WERI-Rb-1 (cell line): Measurements from ENCODE around the gene ADIPOR2.

Experiments used
- DNase-seq: peaks from one replicate; pipeline ENCODE4 v3.0.0-alpha.2; 2020
- H3K27ac ChIP-seq: fragments of 250-450 bp; sonication (Bioruptor Pico); 2 replicates; pipeline ENCODE4 v1.5.1; 2020; ENCODE audit warnings: mild to moderate bottlenecking, moderate library complexity
- H3K27me3 ChIP-seq: fragments of 250-450 bp; sonication (Bioruptor Pico); 2 replicates; pipeline ENCODE4 v1.5.1; 2021; ENCODE audit warnings: mild to moderate bottlenecking, low read depth, moderate library complexity; ENCODE audit not compliant: insufficient read depth, severe bottlenecking
- H3K36me3 ChIP-seq: fragments of 250-450 bp; sonication (Bioruptor Pico); 2 replicates; pipeline ENCODE4 v1.5.1; 2020; ENCODE audit warnings: mild to moderate bottlenecking, moderate library complexity
- H3K4me3 ChIP-seq: 2 replicates; pipeline ENCODE4 v1.5.1; 2011; ENCODE audit warnings: low read depth, mild to moderate bottlenecking, control low read depth, low read length
- H3K9me3 ChIP-seq: fragments of 250-450 bp; sonication (Bioruptor Pico); 2 replicates; pipeline ENCODE4 v1.5.1; 2021; ENCODE audit warnings: mild to moderate bottlenecking, moderate library complexity; ENCODE audit not compliant: severe bottlenecking
- TF ChIP-seq, protein P1 (sequence below): IDR thresholded peaks from 2 replicates; pipeline ENCODE4 v1.5.1; 2011; ENCODE audit warnings: low read depth, mild to moderate bottlenecking, control low read depth, inconsistent platforms, low read length

The ADIPOR2 gene

DNA sequence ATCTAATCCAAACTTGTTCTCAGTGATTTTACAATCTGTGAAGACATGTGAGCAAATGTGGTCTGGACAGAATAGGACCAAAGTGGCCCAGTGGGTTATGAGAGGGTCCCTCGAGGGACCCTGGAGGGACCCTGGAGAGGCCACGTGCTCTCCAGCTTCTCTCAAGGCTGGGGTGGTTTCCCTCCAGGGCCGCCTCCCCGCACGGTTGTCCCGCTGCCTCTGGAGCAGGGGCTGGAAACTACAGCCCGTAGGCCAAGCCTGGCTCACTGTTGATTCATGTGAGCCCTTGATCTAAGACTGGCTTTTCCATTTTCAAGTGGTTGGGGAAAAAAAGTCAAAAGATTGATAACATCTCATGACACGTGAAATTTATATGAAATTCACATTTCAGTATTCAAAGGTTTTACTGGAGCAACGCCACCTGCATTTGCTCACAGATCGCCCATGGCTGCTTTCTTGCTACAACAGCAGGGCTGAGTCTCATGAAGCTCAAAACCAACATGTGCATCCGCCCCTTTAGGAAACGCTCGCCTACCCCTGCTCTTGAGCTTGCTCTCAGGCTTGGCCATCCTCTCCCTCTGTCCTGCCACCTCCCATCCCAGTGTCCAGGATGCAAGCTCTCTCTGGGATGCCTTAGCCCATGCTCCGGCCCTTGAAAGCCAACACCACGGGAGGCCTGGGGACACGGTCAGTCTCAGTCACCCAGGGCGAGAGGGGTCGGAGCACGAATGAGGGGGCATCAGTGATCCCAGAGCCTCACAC, 117.3 kb downstream of the ADIPOR2 start:
- no peak overlapping the region for H3K27ac ChIP-seq
- no peaks in the 10 kb centered on the region for H3K27me3 ChIP-seq
- TF ChIP-seq, protein P1, sequence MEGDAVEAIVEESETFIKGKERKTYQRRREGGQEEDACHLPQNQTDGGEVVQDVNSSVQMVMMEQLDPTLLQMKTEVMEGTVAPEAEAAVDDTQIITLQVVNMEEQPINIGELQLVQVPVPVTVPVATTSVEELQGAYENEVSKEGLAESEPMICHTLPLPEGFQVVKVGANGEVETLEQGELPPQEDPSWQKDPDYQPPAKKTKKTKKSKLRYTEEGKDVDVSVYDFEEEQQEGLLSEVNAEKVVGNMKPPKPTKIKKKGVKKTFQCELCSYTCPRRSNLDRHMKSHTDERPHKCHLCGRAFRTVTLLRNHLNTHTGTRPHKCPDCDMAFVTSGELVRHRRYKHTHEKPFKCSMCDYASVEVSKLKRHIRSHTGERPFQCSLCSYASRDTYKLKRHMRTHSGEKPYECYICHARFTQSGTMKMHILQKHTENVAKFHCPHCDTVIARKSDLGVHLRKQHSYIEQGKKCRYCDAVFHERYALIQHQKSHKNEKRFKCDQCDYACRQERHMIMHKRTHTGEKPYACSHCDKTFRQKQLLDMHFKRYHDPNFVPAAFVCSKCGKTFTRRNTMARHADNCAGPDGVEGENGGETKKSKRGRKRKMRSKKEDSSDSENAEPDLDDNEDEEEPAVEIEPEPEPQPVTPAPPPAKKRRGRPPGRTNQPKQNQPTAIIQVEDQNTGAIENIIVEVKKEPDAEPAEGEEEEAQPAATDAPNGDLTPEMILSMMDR = no peak
- DNase-seq = no peak
- no peaks in the 10 kb centered on the region for H3K36me3 ChIP-seq
- no peaks in the 10 kb centered on the region for H3K9me3 ChIP-seq
- no peak overlapping the region for H3K4me3 ChIP-seq

DNA sequence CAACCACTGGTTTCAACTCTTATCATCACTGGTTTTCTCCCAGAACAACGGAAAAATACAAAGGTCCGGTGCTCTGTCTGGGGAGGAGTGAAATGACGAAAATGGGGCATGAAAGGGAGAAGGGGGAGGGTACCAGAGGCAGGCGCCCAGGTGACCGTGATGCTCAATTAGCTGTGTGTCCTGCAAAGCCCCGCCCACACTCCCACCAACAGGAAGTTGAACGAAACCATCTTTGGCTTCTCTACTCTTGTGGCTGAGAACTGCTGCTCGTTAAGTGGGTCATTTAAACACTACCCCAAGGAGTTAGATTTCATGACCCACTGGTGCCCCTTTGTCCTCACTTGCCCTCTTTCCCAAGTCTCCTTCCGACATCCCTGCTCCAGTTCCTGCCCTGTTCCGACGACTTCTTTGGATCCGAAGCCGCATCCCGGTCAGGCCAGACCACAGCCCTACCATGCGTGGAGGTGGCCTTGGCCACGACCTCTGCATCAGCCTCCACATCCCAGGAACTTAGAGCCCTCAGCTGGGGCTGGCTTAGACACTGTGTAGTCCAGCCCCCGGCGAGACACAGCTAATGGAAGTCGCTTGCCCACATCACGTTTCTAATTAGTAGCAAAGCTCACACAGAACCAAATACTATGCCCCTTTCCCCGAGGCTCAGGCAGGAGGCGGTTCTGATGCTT, 118.1 kb downstream of the ADIPOR2 start:
- no peak overlapping the region for H3K27ac ChIP-seq
- TF ChIP-seq, protein P1 = no peak

DNA sequence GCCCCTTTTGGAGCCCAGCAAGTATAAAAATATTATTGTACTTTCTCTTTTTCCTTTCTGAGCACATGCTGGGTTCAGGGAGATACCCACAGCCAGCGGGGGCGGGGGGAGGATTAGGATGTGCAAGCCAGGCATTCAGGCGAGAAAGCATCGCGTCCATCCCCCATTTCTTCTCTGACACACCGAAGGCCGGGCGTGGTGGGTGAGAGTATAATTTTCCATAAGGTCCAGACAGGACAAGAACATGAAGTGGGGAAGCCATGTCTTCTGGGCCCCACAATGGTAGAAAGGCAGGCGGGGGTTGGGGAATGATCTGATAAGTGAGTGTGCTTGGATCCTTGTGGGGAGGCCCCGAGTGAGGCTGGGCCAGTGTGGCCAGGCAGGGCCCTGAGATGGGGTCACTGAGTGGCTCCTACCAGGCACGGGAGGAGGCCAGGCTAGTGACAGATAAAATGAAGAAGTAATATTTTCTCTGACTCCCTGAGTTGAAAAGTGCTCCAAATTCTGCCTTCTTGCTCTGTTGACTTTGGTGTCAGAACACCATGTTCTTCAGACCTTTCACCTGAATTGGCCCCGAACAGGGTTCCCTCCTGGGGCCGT, 118.8 kb downstream of the ADIPOR2 start:
- Histone ChIP-seq H3K27ac (no peak overlapping the region), H3K4me3 (no peak overlapping the region), H3K9me3 (no peaks in the 10 kb centered on the region), H3K27me3 (no peaks in the 10 kb centered on the region), H3K36me3 (no peaks in the 10 kb centered on the region)
- TF ChIP-seq, protein P1 = no peak
- no peak for DNase-seq

More for the DNA sequence above, 118.1 kb downstream of the ADIPOR2 start:
- Histone ChIP-seq H3K9me3 (no peaks in the 10 kb centered on the region), H3K36me3 (no peaks in the 10 kb centered on the region), H3K27me3 (no peaks in the 10 kb centered on the region), H3K4me3 (no peak overlapping the region)
- DNase-seq = no peak

DNA sequence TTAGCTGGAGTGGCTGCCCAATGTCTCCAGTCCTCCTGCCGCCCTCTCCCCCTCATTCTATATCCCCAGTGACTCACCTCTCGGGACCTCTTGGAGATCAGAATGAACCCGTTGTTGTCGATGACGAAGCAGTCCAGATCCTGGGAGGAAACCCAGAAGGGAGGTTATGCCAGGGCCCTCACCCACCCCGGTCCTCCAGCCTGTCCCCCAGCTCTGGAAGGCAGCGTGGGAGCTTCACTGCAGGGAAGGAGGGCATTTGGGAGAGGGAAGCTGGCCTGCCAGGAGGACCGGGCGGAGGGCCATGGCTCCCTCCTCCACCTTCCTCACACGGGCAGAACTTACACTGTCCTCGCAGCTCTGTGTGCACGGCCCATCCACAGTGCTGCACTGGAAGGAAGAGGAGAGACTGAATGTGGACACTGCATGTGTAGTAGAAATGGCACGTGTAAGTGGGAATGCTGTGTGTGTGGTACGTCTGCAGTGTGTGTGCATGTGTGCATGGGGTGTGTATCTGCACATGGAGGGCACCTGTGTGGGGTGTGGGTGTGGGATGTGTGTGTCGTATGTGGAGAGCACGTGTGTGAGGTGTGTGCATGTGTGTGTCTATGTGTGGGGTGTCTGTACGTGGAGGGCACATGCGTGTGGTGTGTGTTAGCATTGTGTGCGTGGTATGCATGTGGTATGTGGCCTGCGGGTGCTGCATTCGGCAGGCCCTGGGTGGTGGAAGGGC, 119.5 kb downstream of the ADIPOR2 start:
- H3K4me3 ChIP-seq = no peak overlapping the region
- TF ChIP-seq, protein P1 = no peak
- H3K27me3 ChIP-seq = no peaks in the 10 kb centered on the region
- no peaks in the 10 kb centered on the region for H3K36me3 ChIP-seq
- H3K9me3 ChIP-seq = no peaks in the 10 kb centered on the region
- no peak overlapping the region for H3K27ac ChIP-seq
- DNase-seq = no peak

DNA sequence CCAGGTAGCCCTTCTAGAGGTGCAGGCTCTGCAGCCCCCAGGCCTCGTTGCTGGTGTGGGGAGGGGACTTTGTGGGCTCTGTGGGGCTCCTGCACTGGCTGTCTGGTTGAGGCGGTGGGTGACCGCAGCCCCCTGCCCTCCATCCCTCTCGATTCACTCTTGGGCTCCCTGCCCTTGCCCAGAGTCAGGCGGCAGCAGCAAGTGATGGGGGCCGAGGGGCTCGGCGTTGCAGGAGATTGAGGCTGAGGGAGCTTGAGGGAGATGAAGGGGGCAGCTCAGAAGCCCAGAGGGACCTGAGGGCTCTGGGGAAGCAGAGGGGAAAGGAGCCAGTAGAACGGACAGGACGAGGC, 120.0 kb downstream of the ADIPOR2 start:
- Histone ChIP-seq H3K36me3 (no peaks in the 10 kb centered on the region), H3K27ac (no peak overlapping the region), H3K4me3 (no peak overlapping the region), H3K27me3 (no peaks in the 10 kb centered on the region), H3K9me3 (no peaks in the 10 kb centered on the region)
- TF ChIP-seq, protein P1 = no peak
- no peak for DNase-seq
